Panc1 (cell line): Measurements from ENCODE around the gene SLC25A22. TPM values are rescaled to one million over a fixed set of nuclear protein-coding genes. Genes with fewer than 3 reads are reported as not detected.
A peak's percentile ranks its signal among the peaks of the same experiment; 100 is the strongest.

Experiments
- ATAC-seq: fragments of 200-7000 bp; cut with Tn5 transposase; 2 replicates; pipeline ENCODE4 v1.9.1; 2020; ENCODE audit warnings: mild to moderate bottlenecking, moderate library complexity
- BruUV-seq: library from RNA; stranded (reverse); fragments of 400-500 nt; replicated peaks from 2 replicates; lab custom pipeline; 2021; lab: Mats Ljungman, UMichigan
- CTCF ChIA-PET: fragments of 300-600 bp; sonication (Branson Sonifier 250); formaldehyde crosslinking; loops from one replicate; lab custom pipeline; 2022; ENCODE audit warnings: antibody characterized with exemption; lab: Charles Lee
- POLR2A ChIA-PET: fragments of 300-600 bp; sonication (Branson Sonifier 250); formaldehyde crosslinking; loops from one replicate; lab custom pipeline; 2022; ENCODE audit warnings: antibody characterized with exemption; lab: Charles Lee
- DNase-seq: peaks from one replicate; pipeline ENCODE4 v3.0.0-alpha.2; 2010; ENCODE audit warnings: low read depth, low spot score
- H3K27ac ChIP-seq: 2 replicates; pipeline ENCODE4 v1.5.1; 2011; ENCODE audit warnings: mild to moderate bottlenecking, low read length, inconsistent platforms
- H3K27me3 ChIP-seq: fragments of 200-500 bp; sonication (Bioruptor generic); 2 replicates; pipeline ENCODE4 v1.6.0; 2014; ENCODE audit warnings: low read length, inconsistent platforms; ENCODE audit not compliant: control insufficient read depth, insufficient read depth
- H3K36me3 ChIP-seq: fragments of 200-500 bp; sonication (Bioruptor generic); 2 replicates; pipeline ENCODE4 v1.5.1; 2014; ENCODE audit warnings: inconsistent platforms, mild to moderate bottlenecking, low read length, moderate library complexity; ENCODE audit not compliant: control insufficient read depth, insufficient read depth
- H3K4me1 ChIP-seq: 2 replicates; pipeline ENCODE4 v1.5.1; 2011; ENCODE audit warnings: inconsistent platforms, mild to moderate bottlenecking, low read length, moderate library complexity; ENCODE audit not compliant: control insufficient read depth, insufficient read depth
- H3K4me3 ChIP-seq, 2 experiments: 2 replicates each; pipeline ENCODE4 v1.5.1; 2011 to 2012; ENCODE audit warnings: low read depth in 2 of 2, low read length in 2 of 2, mild to moderate bottlenecking in 2 of 2, inconsistent platforms in 1 of 2, moderate library complexity in 1 of 2
- H3K9me3 ChIP-seq: fragments of 200-500 bp; sonication (Bioruptor generic); 2 replicates; pipeline ENCODE4 v1.5.1; 2014; ENCODE audit warnings: low read depth, mild to moderate bottlenecking, inconsistent platforms, low read length, moderate library complexity; ENCODE audit not compliant: control insufficient read depth, insufficient read depth
- CTCF ChIP-seq: fragments of 450-650 bp; IDR thresholded peaks from 2 replicates; pipeline ENCODE4 v1.5.1; 2017; ENCODE audit warnings: mild to moderate bottlenecking
- POLR2AphosphoS5 ChIP-seq: IDR thresholded peaks from 2 replicates; pipeline ENCODE4 v1.6.1; 2012; ENCODE audit warnings: mild to moderate bottlenecking, low read depth, low read length, moderate library complexity
- SIN3A ChIP-seq: IDR thresholded peaks from 2 replicates; pipeline ENCODE4 v1.6.1; 2012; ENCODE audit warnings: low read depth, mild to moderate bottlenecking, low read length, moderate library complexity, borderline replicate concordance; ENCODE audit not compliant: insufficient read depth
- TCF7L2 ChIP-seq: IDR thresholded peaks from 2 replicates; pipeline ENCODE4 v1.6.1; 2011; ENCODE audit warnings: mild to moderate bottlenecking, low read depth, low read length, inconsistent platforms
- in situ Hi-C: cut with HindIII; loops from 2 replicates; pipeline ENCODE4 v1.10.0; 2016; ENCODE audit warnings: low sequenced_read_pairs, low pct_unique_long_range_greater_than_20kb
- intact Hi-C: fragments of 100-400 bp; cut with micrococcal nuclease; formaldehyde crosslinking; loops from one replicate; pipeline ENCODE4 v1.10.0; 2022; ENCODE audit not compliant: unreplicated experiment
- total RNA-seq: library from RNA; stranded (reverse); gene quantifications from one replicate; pipeline ENCODE4 v1.2.1, GENCODE V29; 2021; ENCODE audit not compliant: unreplicated experiment
- TF ChIP-seq, protein P1 (sequence below), 2 experiments: IDR thresholded peaks; 2 replicates each; pipeline ENCODE4 v1.6.1; 2011 to 2012; ENCODE audit warnings: low read depth in 2 of 2, control low read depth in 1 of 2, low read length in 1 of 2, mild to moderate bottlenecking in 1 of 2, moderate library complexity in 1 of 2; ENCODE audit not compliant: insufficient read depth in 1 of 2

The SLC25A22 gene
- total RNA-seq, 1 experiment from 2014 or later: 119 TPM

DNA sequence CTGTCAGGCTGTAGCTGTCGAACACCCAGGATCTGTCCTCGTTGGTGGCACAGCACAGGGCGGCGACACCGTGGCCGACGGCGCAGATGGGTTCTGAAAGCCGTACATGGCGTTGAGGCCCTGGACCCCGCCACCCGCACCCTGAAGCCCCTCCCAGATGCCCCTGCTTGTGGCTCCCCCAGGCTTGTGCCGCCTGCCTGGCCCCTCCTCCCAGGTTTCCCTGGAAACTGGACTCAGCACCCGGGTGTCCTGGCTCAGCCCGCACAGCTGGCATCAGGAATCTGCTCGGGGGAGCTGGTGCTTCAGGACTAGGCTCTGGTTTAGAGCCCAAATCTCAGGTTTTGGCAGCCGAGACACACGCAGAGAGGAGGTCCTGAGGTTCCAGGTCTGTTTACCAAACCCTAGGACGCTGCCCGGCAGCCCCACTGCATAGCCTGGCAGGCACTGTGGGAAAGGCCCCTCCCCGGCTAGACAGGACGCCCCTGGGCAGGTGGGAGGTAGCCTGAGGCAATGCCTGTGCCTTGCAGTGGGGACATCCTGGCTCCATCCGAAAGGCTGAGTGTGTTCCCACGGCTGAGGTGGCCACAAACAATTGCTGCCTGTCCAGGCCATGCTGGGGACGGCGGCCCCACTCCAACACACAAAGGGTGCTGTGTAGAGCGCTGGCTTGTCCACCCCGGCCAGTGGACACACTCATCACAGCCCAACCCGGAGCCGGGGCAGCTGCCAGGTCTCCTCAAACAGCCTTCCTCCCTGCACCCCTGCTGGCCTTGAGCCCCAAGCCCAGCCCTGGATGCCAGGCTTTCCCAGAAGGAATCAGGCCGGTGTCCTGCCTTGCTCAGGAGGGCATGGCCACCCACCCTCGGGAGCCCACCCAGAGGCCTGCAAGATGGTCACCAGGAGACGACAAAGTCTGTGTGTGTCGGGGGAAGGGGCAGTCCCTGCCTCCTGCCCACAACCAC lies 25.4 kb downstream of the SLC25A22 start:
- intact Hi-C loops (no loop called here), in situ Hi-C loops (no loop called here)
- CTCF ChIA-PET: no interaction called here
- H3K27me3 ChIP-seq: no peaks in the 10 kb centered on the region
- peaks cover 4% of the 10 kb centered on the region; the same call in 1 of the 2 replicates for H3K36me3 ChIP-seq
- TF ChIP-seq TCF7L2 (no peak), POLR2AphosphoS5 (peak; percentile 9; the same call in 1 of the 2 replicates)
- ATAC-seq (no peak), DNase-seq (no peak)
- peak overlapping the region; percentile 2; the same call in 1 of the 2 replicates for H3K27ac ChIP-seq
- H3K4me3 ChIP-seq: no peak overlapping the region
- no peaks in the 10 kb centered on the region for H3K9me3 ChIP-seq
- peaks cover 29% of the 10 kb centered on the region for H3K4me1 ChIP-seq
- no TSS peak for BruUV-seq
- POLR2A ChIA-PET: no interaction called here

- Histone ChIP-seq H3K27ac (no peak overlapping the region), H3K27me3 (no peaks in the 10 kb centered on the region), H3K4me3 (no peak overlapping the region), H3K9me3 (no peaks in the 10 kb centered on the region), H3K4me1 (peaks cover 37% of the 10 kb centered on the region), H3K36me3 (peaks cover 6% of the 10 kb centered on the region; the same call in 1 of the 2 replicates)
- no peak for DNase-seq
- intact Hi-C loops: no loop called here
- TF ChIP-seq, protein P1, sequence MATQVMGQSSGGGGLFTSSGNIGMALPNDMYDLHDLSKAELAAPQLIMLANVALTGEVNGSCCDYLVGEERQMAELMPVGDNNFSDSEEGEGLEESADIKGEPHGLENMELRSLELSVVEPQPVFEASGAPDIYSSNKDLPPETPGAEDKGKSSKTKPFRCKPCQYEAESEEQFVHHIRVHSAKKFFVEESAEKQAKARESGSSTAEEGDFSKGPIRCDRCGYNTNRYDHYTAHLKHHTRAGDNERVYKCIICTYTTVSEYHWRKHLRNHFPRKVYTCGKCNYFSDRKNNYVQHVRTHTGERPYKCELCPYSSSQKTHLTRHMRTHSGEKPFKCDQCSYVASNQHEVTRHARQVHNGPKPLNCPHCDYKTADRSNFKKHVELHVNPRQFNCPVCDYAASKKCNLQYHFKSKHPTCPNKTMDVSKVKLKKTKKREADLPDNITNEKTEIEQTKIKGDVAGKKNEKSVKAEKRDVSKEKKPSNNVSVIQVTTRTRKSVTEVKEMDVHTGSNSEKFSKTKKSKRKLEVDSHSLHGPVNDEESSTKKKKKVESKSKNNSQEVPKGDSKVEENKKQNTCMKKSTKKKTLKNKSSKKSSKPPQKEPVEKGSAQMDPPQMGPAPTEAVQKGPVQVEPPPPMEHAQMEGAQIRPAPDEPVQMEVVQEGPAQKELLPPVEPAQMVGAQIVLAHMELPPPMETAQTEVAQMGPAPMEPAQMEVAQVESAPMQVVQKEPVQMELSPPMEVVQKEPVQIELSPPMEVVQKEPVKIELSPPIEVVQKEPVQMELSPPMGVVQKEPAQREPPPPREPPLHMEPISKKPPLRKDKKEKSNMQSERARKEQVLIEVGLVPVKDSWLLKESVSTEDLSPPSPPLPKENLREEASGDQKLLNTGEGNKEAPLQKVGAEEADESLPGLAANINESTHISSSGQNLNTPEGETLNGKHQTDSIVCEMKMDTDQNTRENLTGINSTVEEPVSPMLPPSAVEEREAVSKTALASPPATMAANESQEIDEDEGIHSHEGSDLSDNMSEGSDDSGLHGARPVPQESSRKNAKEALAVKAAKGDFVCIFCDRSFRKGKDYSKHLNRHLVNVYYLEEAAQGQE (IDR thresholded peaks at IDR 0.05; ENCODE audit: insufficient read depth in 1 of 2, low read depth in 2 of 2, low read length in 1 of 2): no peak
- no peak for TF ChIP-seq POLR2AphosphoS5
- TF ChIP-seq CTCF: no peak
- no peak for TF ChIP-seq TCF7L2
- TF ChIP-seq SIN3A: no peak
- ATAC-seq: no peak
- no TSS peak for BruUV-seq
- ChIA-PET CTCF (no interaction called here), POLR2A (no interaction called here)
- in situ Hi-C loops: no loop called here
Observed at GRCh38 chr11:771617-772204, 26.4 kb downstream of the SLC25A22 start.
